ENCODE measurements around the gene PDGFA.

DNA sequence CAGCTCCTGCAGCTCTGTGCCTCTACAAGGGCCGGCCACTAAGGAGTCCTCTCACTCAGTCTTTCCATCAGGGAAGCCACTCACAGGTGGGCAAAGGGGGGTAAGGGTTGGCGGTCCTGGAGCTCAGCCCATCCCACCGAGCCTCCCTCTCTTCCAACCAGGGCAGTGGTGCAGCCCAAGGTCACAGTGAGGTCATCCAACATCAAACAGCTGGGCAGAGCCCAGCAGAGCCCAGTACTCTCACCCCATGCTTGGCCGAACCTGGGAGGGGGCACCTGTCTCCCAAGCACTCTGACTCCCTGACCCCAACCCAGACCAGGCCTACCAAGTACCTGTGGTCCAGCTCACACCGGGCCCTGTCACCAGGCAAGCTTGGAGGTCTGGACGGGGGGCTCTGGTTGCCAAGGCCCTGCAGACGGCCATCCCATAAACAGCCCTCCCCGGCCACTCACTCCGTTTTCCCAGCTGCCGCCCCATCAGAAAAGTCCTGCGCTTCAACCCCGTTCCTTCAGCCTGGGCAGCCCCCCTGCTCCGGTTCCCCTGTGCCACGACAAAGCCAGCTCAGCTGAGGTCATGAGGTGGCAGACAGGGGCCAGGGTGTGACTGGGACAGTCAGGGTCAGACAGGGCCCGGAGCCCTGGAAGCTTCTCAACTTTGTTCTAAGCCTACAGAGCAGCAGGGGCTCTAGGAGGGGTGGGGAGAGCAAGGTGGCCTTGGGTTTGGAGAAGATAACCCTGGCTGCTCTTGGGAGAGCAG lies 27.5 kb downstream of the PDGFA start:
- TF ChIP-seq, protein P1, sequence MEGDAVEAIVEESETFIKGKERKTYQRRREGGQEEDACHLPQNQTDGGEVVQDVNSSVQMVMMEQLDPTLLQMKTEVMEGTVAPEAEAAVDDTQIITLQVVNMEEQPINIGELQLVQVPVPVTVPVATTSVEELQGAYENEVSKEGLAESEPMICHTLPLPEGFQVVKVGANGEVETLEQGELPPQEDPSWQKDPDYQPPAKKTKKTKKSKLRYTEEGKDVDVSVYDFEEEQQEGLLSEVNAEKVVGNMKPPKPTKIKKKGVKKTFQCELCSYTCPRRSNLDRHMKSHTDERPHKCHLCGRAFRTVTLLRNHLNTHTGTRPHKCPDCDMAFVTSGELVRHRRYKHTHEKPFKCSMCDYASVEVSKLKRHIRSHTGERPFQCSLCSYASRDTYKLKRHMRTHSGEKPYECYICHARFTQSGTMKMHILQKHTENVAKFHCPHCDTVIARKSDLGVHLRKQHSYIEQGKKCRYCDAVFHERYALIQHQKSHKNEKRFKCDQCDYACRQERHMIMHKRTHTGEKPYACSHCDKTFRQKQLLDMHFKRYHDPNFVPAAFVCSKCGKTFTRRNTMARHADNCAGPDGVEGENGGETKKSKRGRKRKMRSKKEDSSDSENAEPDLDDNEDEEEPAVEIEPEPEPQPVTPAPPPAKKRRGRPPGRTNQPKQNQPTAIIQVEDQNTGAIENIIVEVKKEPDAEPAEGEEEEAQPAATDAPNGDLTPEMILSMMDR (conservative IDR thresholded peaks at IDR 0.05; ENCODE audit: low read depth in 2 of 2), result no peak
- no peak for TF ChIP-seq POLR2AphosphoS5 (IDR thresholded peaks at IDR 0.05; ENCODE audit: low read depth)

Data from GM23338 (cell line).